ENCODE data around the gene KIR3DL1. TPM values are rescaled to one million over a fixed set of nuclear protein-coding genes. Genes with fewer than 3 reads are reported as not detected.
"Not testable (repeated sequence)": the region's sequence is repeated elsewhere in the genome, so short reads cannot be mapped to it uniquely, and the experiment has no call there.

The KIR3DL1 gene
- total RNA-seq, 1 experiment from 2014 or later, result not detected

DNA sequence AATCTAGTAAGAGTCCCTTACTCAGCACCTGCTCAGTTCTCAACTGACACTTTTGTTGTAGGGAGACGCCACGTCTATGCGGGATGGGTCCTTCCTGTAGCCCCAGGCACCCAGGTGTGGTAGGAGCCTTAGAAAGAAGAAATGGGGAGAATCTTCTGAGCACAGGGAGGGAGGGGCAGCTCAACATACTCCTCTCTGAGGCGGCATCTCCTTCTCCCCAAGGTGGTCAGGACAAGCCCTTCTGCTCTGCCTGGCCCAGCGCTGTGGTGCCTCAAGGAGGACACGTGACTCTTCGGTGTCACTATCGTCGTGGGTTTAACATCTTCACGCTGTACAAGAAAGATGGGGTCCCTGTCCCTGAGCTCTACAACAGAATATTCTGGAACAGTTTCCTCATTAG lies 11.7 kb upstream of the KIR3DL1 start:
- in situ Hi-C loops (cut with HindIII; ENCODE audit: low pct_unique_long_range_greater_than_20kb, low sequenced_read_pairs), result no loop called here
- DNase-seq (ENCODE audit: low read depth), result no peak

DNA sequence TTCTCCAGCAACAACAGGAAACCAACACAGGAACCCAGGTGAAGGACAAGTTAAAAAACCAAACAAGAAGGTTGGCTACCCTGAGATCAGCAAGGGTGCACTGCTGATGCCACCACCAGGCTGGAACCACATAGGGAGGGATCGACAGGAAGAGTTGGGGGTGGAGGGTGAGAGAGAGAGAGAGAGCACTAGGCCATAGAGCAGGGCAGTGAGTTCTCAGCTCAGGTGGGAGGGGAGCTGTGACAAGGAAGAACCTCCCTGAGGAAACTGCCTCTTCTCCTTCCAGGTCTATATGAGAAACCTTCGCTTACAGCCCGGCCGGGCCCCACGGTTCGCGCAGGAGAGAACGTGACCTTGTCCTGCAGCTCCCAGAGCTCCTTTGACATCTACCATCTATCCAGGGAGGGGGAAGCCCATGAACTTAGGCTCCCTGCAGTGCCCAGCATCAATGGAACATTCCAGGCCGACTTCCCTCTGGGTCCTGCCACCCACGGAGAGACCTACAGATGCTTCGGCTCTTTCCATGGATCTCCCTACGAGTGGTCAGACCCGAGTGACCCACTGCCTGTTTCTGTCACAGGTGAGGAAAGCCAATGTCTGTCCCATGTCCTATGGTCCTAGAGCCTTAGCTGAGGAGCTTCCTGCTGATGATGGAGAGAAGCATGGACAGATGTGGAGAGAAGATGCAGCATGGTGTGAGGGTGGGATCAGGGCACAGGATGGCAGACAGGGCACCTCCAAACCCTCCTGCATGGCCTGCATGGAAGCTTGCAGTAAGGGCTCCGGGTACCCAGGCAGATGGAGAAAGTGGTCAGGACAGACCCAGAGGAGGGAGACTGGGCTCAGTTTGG lies 10.4 kb upstream of the KIR3DL1 start:
- in situ Hi-C loops (cut with HindIII; ENCODE audit: low pct_unique_long_range_greater_than_20kb, low sequenced_read_pairs), result no loop called here
- DNase-seq (ENCODE audit: low read depth), result no peak

DNA sequence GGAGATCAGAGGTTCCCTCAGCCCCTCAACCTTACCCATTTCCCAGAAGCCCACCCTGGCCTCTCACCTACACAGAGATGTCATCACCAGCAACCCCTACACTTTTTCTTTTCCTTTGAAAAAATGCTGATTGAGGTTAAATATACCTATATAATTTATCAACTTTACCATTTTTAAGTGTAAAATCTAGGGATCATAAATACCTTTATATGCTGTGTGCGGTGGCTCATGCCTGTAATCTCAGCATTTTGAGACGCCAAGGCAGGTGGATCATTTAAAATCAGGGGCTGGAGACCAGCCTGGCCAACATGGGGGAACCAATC lies 9.8 kb upstream of the KIR3DL1 start:
- no peak for DNase-seq (ENCODE audit: low read depth)
- in situ Hi-C loops (cut with HindIII; ENCODE audit: low pct_unique_long_range_greater_than_20kb, low sequenced_read_pairs), result no loop called here

DNA sequence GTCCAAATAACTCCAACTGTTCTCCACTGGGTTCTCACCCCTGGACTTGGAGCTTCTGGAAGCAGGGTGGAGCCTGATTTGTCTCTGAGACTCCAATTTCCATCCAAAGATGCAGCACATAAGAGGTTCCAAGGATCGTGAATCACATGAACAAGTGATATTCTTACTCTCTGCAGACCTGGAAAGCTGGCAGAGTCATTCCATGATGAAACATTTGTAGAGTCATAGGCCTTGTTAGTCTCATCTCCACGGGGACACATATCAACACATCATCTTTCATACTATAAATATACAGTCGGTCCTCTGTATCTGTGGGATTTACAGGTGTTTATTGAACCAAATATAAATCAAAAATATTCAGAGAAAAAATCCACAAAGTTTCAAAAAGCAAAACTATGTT lies 1.7 kb upstream of the KIR3DL1 start:
- in situ Hi-C loops (cut with HindIII; ENCODE audit: low pct_unique_long_range_greater_than_20kb, low sequenced_read_pairs), result not testable (repeated sequence)

DNA sequence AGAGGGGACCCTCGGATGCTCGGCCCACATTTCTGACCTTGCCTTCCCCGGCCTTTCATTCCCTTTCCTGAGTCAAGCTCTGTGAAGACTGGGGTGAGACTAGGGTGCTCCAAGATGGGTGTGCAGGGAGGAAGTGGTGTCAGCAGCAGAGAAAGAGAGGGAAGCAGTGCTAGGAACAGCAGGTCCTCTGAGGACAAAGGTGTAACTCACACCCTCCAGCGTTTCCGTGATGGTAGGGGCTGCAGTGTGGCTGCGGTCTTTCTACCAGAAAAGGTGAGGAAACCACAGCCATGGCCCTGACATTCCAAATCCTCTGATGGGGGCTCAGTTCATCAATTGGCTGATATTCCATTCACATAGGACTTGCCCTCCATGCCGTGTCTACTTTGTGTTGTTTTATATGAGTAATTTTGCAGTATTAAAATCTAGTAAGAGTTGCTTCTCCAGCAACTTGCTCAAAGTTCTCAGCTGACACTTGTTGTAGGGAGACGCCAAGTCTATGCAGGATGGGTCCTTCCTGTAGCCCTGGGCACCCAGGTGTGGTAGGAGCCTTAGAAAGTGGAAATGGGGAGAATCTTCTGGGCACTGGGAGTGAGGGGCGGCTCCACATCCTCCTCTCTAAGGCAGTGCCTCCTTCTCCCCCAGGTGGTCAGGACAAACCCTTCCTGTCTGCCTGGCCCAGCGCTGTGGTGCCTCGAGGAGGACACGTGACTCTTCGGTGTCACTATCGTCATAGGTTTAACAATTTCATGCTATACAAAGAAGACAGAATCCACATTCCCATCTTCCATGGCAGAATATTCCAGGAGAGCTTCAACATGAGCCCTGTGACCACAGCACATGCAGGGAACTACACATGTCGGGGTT lies 1.6 kb downstream of the KIR3DL1 start:
- in situ Hi-C loops (cut with HindIII; ENCODE audit: low pct_unique_long_range_greater_than_20kb, low sequenced_read_pairs), result no loop called here
- no peak for DNase-seq (ENCODE audit: low read depth)

More for the DNA sequence above, 1.7 kb upstream of the KIR3DL1 start:
- not testable (repeated sequence) for DNase-seq (ENCODE audit: low read depth)

DNA sequence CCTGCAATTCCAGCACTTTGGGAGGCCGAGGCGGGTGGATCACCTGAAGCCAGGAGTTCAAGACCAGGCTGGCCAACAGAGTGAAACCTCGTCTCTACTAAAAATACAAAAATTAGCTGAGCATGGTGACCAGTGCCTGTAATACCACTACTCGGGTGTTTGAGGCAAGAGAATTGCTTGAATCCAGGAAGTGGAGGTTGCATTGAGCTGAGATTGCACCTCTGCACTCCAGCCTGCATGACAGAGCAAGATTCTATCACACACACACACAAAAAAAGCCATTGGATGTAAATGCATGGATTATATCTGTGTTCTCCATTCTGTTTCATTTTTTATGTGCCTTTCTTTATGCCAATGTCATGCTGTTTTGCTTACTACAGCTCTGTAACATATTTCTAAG lies 8.1 kb downstream of the KIR3DL1 start:
- in situ Hi-C loops (cut with HindIII; ENCODE audit: low pct_unique_long_range_greater_than_20kb, low sequenced_read_pairs); DNase-seq (ENCODE audit: low read depth): not testable (repeated sequence)

DNA sequence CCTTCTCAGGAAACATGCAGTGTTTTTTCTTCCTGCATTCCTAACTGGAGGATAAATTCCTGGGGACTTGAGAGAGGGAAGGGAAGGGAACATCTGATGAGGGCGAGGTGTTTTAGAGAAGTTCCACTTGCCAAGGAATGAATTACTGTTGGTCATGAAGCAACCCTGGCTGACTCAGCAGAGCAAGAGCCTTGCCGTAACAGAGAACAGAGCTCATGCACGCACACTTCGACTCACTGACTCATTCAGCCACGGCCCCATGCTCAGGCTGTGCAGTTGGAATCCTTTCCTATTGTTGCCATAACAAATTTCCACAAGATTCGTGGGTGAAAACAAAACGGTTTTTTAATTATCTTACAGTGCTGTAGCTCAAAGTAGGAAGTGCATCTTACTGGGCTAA lies 9.1 kb downstream of the KIR3DL1 start:
- in situ Hi-C loops (cut with HindIII; ENCODE audit: low pct_unique_long_range_greater_than_20kb, low sequenced_read_pairs), result not testable (repeated sequence)
- DNase-seq (ENCODE audit: low read depth), result peak; percentile 73

DNA sequence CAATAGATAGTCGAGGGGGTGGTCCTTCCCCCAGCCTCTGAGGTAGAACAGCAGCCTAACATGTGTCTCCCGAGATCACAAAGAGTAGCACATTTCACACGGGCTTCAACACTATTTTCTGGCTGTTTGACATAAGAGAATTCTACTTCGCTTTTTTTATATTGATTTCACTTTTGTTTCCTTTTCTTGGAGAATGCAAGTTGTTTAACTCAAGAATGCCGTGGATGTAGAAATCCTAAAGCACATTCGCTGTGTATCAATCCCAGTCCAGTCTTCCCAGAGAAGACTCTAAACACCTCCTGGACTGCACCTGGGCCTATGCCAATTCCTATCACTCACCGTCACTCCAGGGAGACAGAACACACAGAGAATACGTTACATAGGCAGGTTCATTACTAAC lies 11.8 kb downstream of the KIR3DL1 start:
- DNase-seq (ENCODE audit: low read depth); in situ Hi-C loops (cut with HindIII; ENCODE audit: low pct_unique_long_range_greater_than_20kb, low sequenced_read_pairs): not testable (repeated sequence)

DNA sequence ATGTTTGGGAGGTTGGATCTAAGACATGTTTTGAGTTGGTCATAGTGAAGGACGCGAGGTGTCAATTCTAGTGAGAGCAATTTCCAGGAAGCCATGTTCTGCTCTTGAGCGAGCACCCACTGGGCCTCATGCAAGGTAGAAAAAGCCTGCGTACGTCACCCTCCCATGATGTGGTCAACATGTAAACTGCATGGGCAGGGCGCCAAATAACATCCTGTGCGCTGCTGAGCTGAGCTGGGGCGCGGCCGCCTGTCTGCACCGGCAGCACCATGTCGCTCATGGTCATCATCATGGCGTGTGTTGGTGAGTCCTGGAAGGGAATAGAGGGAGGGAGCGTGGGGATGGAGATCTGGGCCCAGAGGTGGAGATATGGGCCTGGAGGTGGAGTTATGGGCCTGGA lies 16.2 kb downstream of the KIR3DL1 start, which contains the start of gene KIR2DS4:
KIR2DS4 (plus strand) TSS at position 181 of the 400 bp plus-strand sequence.
- in situ Hi-C loops (cut with HindIII; ENCODE audit: low pct_unique_long_range_greater_than_20kb, low sequenced_read_pairs); DNase-seq (ENCODE audit: low read depth): not testable (repeated sequence)

DNA sequence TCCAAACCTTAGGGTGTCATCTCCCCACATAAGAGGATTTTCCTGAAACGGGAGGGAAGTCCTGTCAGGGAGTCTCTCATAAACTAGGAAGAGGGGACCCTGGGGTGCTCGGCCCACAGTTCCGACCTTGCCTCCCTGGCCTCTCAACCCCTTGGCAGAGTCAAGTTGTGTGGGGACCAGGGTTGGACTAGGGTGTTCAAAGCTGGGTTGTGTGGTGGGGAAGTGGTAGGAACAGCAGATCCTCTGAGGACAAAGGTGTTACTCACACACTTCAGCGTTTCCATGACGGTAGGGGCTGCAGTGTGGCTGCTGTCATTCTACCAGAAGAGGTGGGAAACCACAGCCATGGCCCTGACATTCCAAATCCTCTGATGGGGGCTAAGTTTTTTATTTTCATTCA lies 18.9 kb downstream of the KIR3DL1 start:
- in situ Hi-C loops (cut with HindIII; ENCODE audit: low pct_unique_long_range_greater_than_20kb, low sequenced_read_pairs), result not testable (repeated sequence)

DNA sequence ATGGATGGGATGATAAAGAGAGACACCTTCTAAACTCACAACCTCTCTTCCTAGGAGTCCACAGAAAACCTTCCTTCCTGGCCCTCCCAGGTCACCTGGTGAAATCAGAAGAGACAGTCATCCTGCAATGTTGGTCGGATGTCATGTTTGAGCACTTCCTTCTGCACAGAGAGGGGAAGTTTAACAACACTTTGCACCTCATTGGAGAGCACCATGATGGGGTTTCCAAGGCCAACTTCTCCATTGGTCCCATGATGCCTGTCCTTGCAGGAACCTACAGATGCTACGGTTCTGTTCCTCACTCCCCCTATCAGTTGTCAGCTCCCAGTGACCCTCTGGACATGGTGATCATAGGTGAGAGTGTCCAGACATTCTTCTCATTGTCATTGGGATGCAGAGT lies 21.3 kb downstream of the KIR3DL1 start:
- in situ Hi-C loops (cut with HindIII; ENCODE audit: low pct_unique_long_range_greater_than_20kb, low sequenced_read_pairs); DNase-seq (ENCODE audit: low read depth): not testable (repeated sequence)

More for the DNA sequence above, 18.9 kb downstream of the KIR3DL1 start:
- not testable (repeated sequence) for DNase-seq (ENCODE audit: low read depth)

DNA sequence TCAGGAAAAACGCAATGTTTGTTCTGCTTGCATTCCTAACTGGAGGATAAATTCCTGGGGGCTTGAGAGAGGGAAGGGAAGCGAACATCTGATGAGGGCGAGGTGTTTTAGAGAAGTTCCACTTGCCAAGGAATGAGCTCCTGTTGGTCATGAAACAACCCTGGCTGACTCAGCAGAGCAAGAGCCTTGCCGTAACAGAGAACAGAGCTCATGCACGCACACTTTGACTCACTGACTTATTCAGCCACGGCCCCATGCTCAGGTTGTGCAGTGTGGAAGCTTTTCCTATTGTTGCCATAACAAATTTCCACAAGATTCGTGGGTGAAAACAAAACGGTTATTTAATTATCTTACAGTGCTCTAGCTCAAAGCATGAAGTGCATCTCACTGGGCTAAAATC lies 26.9 kb downstream of the KIR3DL1 start:
- in situ Hi-C loops (cut with HindIII; ENCODE audit: low pct_unique_long_range_greater_than_20kb, low sequenced_read_pairs); DNase-seq (ENCODE audit: low read depth): not testable (repeated sequence)

DNA sequence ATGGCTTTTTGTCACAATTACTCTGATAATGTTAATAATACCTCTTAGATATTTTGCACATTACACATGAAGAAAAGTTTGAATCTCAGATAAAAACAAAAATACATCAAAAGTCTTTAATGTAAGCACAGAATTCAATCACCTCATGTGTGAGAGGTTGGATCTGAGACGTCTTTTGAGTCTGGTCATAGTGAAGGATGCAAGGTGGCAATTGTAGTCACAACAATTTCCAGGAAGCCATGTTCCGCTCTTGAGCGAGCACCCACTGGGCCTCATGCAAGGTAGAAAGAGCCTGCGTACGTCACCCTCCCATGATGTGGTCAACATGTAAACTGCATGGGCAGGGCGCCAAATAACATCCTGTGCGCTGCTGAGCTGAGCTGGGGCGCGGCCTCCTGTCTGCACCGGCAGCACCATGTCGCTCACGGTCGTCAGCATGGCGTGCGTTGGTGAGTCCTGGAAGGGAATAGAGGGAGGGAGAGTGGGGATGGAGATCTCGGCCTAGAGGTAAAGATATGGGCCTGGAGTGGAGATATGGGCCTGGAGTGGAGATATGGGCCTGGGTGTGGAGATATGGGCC lies 33.9 kb downstream of the KIR3DL1 start, which contains the start of gene KIR3DL2:
KIR3DL2 (plus strand) TSS at position 383 of the 580 bp plus-strand sequence; CDS start at position 416, 33 bp downstream.
- DNase-seq (ENCODE audit: low read depth); in situ Hi-C loops (cut with HindIII; ENCODE audit: low pct_unique_long_range_greater_than_20kb, low sequenced_read_pairs): not testable (repeated sequence)

DNA sequence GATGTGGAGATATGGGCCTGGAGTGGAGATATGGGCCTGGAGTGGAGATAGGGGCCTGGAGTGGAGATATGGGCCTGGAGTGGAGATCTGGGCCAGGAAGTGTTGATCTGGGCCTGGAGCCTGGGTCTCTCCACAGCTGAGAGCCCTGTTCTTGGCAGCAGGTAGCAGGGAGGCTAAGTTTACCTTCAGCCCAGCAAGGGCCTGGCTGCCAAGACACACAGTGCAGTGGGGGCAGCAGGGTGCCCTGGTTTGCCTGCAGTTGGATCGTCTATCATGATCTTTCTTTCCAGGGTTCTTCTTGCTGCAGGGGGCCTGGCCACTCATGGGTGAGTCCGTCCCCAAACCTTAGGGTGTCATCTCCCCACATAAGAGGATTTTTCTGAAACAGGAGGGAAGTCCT lies 34.7 kb downstream of the KIR3DL1 start:
- no peak for DNase-seq (ENCODE audit: low read depth)

DNA sequence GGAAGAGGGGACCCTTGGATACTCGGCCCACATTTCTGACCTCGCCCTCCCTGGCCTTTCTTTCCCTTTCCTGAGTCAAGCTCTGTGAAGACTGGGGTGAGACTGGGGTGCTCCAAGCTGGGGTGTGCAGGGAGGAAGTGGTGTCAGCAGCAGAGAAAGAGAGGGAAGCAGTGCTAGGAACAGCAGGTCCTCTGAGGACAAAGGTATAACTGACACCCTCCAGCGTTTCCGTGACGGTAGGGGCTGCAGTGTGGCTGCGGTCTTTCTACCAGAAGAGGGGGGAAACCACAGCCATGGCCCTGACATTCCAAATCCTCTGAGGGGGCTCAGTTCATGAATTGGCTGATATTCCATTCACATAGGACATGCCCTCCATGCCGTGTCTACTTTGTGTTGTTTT lies 35.1 kb downstream of the KIR3DL1 start:
- in situ Hi-C loops (cut with HindIII; ENCODE audit: low pct_unique_long_range_greater_than_20kb, low sequenced_read_pairs), result no loop called here
- no peak for DNase-seq (ENCODE audit: low read depth)

More for the DNA sequence above, 34.7 kb downstream of the KIR3DL1 start:
- in situ Hi-C loops (cut with HindIII; ENCODE audit: low pct_unique_long_range_greater_than_20kb, low sequenced_read_pairs), result no loop called here

DNA sequence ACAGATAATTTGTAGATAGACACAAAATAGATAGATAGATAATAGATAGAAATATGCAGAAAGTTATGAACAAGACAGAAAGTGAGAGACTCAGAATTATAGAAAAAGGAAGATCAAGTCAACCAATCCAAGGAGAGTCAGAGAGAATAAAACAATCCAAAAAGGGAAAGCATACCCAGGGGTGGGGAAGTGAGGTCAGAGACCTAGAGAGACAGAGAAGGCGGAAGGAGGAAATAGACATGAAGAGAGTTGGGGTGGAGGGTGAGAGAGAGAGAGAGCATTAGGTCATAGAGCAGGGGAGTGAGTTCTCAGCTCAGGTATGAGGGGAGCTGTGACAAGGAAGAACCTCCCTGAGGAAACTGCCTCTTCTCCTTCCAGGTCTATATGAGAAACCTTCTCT lies 39.0 kb downstream of the KIR3DL1 start:
- in situ Hi-C loops (cut with HindIII; ENCODE audit: low pct_unique_long_range_greater_than_20kb, low sequenced_read_pairs); DNase-seq (ENCODE audit: low read depth): not testable (repeated sequence)

DNA sequence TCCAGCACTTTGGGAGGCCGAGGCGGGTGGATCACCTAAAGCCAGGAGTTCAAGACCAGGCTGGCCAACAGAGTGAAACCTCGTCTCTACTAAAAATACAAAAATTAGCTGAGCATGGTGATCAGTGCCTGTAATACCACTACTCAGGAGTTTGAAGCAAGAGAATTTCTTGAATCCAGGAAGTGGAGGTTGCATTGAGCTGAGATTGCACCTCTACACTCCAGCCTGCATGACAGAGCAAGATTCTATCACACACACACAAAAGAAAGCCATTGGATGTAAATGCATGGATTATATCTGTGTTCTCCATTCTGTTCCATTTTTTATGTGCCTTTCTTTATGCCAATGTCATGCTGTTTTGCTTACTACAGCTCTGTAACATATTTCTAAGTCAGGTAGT lies 42.2 kb downstream of the KIR3DL1 start:
- DNase-seq (ENCODE audit: low read depth); in situ Hi-C loops (cut with HindIII; ENCODE audit: low pct_unique_long_range_greater_than_20kb, low sequenced_read_pairs): not testable (repeated sequence)

DNA sequence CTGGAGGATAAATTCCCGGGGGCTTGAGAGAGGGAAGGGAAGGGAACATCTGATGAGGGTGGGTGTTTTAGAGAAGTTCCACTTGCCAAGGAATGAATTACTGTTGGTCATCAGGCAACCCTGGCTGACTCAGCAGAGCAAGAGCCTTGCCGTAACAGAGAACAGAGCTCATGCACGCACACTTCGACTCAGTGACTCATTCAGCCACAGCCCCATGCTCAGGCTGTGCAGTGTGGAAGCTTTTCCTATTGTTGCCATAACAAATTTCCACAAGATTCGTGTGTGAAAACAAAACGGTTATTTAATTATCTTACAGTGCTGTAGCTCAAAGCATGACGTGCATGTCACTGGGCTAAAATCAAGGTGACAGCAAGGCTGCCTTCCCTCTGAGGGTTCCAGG lies 43.2 kb downstream of the KIR3DL1 start:
- peak; percentile 88 for DNase-seq (ENCODE audit: low read depth)
- in situ Hi-C loops (cut with HindIII; ENCODE audit: low pct_unique_long_range_greater_than_20kb, low sequenced_read_pairs), result not testable (repeated sequence)

All from Caki2 (cell line).